ENCODE results near the gene CAT.

GRCh38 chr11:34507156-34507555 is 68.4 kb downstream of the CAT start:
- no peak for TF ChIP-seq SUZ12 (IDR thresholded peaks at IDR 0.05; ENCODE audit: extremely low read depth, insufficient read depth, insufficient read length)
- no peak for TF ChIP-seq YY1 (IDR thresholded peaks at IDR 0.05; ENCODE audit: insufficient read depth, insufficient read length)

All from NT2/D1 (cell line).